PC-3 (cell line): ENCODE data around the gene AKAP3.

Source experiments
- CTCF ChIP-seq: fragments of 300-600 bp; sonication (generic); conservative IDR thresholded peaks from 2 replicates; pipeline ENCODE4 v1.5.1; 2017; ENCODE audit warnings: antibody characterized with exemption, low read depth, mild to moderate bottlenecking, low read length
- EZH2 ChIP-seq: fragments of 300-600 bp; sonication (generic); IDR thresholded peaks from one replicate; pipeline ENCODE4 v1.6.1; 2017; ENCODE audit warnings: antibody characterized with exemption, mild to moderate bottlenecking, low read length; ENCODE audit not compliant: unreplicated experiment

DNA sequence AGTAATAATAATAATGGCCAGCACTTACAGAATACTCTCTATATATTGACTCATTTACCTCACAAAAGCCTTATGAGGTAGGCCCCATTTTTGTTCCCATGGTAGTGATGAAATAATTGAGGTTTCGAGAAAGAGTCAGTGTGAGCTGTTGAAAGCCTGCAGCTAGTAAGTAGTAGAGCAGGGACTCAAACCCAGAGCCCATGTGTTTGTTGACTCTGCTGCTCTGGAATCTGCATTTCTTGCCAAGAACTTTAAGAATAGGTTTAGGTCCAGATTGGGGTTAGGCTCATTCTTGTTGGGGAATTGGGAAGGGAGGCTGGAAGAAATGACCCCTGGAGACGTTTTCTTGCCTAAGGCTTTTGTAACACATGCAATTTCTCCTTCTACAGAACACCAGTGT is 58.9 kb downstream of the AKAP3 start:
- no peak for TF ChIP-seq CTCF
- TF ChIP-seq EZH2: no peak
